ENCODE measurements around the gene IL12B.

IL12B gene

DNA sequence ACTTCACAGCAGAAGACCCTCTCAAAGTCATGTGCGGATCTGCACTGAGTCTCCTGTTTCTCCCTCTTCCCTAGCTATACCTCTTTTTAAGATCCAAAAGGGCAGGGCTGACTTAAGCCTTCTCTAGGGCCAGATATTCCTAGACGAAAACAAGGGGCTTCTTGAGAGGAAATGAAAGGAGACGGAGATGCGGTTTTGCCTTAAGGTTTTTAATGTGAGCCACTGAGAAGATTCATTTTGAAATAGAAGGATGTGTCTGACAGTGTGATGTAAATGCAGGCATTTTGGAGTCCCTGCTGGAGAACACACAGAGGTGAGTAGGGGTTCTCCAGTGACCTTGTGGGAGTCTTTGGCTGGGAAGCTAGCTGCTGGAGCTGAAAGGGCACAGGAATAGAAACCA lies 15.6 kb upstream of the IL12B start:
- no peak overlapping the region for H3K27ac ChIP-seq
- TF ChIP-seq ZFX (IDR thresholded peaks at IDR 0.05), result no peak
- TF ChIP-seq, protein P1, sequence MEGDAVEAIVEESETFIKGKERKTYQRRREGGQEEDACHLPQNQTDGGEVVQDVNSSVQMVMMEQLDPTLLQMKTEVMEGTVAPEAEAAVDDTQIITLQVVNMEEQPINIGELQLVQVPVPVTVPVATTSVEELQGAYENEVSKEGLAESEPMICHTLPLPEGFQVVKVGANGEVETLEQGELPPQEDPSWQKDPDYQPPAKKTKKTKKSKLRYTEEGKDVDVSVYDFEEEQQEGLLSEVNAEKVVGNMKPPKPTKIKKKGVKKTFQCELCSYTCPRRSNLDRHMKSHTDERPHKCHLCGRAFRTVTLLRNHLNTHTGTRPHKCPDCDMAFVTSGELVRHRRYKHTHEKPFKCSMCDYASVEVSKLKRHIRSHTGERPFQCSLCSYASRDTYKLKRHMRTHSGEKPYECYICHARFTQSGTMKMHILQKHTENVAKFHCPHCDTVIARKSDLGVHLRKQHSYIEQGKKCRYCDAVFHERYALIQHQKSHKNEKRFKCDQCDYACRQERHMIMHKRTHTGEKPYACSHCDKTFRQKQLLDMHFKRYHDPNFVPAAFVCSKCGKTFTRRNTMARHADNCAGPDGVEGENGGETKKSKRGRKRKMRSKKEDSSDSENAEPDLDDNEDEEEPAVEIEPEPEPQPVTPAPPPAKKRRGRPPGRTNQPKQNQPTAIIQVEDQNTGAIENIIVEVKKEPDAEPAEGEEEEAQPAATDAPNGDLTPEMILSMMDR (conservative IDR thresholded peaks at IDR 0.05), result no peak

DNA sequence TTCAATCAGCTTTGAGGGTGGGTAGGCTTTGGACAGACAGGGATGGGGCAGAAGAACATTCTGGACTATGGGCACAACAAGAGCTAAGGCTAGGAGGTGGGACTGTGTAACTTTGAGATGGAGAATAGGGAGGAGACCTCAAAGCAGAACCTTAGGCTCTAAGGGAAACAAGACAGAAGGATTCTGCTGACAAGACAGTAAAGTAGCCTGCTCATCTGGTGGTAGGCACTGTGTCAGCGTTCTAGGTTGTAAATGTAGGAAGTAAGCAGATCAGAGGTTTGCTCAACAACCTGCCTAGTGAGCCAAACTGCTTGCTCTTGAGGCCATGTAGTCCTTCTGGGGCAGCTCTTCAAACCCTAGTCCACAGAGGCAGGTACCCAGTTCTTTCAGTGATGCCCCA lies 15.0 kb upstream of the IL12B start:
- H3K27ac ChIP-seq, result no peak overlapping the region
- TF ChIP-seq ZFX (IDR thresholded peaks at IDR 0.05), result no peak
- TF ChIP-seq, protein P1 (conservative IDR thresholded peaks at IDR 0.05), result no peak

DNA sequence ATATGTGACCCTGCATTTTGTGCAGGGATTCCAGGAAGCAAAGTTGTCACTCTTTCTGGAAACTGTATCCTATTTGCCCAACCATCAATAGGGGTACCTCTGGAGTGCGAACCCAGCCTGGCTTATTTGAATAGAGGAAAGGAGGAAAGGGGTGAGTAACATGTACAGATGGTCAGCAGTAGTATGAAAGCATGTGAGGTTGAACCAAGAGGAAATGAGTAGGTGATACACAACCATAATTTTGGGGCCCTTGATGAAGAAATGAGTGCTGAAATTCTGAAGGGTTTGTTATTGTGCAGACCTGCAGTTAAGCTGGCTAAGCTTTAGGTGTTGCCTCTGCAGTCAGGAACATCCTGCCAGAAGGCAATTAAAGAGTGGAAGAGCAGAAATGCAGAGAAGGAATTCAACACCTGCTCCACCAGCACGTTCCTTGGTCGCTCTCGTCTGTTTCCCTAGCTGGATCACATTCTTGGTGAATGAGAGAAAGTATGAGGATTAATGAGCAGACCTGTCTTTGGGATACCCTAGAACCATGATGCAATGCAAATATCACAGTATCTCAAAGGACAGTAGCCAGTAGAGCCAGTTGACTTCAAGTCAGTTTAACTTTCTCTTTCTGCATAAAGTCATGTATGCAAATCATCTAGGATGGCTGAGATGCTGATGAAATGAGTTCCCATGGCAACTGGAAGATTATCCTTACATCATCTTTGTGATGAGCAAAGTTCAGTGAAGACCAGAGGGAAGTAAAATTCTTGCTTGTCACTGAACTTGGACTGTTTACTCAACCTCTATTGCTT lies 13.2 kb upstream of the IL12B start:
- no peak for TF ChIP-seq ZFX (IDR thresholded peaks at IDR 0.05)
- no peak overlapping the region for H3K27ac ChIP-seq

DNA sequence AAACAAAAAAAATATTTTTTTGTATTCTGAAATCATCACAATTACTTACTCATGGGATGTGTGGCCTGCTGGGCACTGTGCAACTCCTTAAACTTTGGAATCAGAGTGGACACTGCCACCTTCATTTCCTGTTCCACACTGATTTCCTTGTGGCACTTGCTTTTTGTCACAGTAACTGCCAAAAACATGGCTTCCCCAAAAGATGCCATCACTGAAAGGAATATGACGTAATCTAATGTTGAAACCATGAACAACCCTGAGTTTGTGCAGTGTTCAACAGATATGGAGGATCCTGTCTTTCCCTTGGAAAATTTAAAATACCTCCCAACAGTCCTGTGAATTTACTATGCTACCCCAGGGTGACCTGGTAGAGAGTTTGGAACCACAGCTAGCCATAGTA lies 12.6 kb upstream of the IL12B start:
- no peak for TF ChIP-seq ZFX (IDR thresholded peaks at IDR 0.05)
- TF ChIP-seq, protein P1 (conservative IDR thresholded peaks at IDR 0.05), result no peak
- no peak overlapping the region for H3K27ac ChIP-seq

DNA sequence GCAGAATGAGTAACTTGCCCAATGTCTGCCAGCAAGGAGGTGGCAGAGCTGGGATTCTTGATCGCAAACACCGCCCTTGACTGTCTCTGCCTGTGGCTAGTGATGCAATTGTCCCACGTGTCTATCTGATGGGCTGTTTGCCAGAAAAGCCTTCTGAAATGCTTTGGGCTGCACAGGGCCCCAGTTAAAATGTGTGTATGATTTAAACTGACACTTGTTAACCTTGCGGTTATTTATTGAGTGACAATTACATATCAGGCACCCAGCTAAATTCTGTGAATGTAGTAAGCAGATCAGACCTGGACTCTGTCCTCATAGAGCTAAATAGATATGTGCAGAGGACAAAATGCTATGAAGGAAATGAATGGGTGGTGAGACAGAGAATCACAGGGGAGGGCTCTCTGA lies 11.6 kb upstream of the IL12B start:
- TF ChIP-seq, protein P1 (conservative IDR thresholded peaks at IDR 0.05), result no peak
- TF ChIP-seq ZFX (IDR thresholded peaks at IDR 0.05), result no peak
- H3K27ac ChIP-seq, result no peak overlapping the region

DNA sequence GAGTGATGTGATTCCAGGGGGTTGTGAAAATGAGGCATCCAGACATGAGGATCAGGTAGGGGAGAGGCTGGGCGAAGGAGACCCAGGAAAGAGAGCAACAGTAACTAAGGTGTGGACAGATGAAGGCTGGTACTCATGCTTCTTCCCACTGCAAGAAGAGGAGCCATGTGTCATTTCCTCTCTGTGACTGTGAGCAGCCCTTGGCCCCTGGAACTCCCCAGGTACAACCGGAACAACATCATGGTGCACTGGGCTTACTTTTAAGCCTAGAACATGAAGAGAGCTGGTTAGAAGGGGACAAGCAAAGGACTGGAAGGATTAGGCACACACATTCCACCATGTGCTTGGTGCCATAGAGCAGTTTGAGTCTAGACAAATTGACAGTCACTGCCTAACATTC lies 10.9 kb upstream of the IL12B start:
- TF ChIP-seq ZFX (IDR thresholded peaks at IDR 0.05), result no peak
- TF ChIP-seq, protein P1 (conservative IDR thresholded peaks at IDR 0.05), result no peak
- no peak overlapping the region; the same call in 1 of the 2 replicates for H3K27ac ChIP-seq

DNA sequence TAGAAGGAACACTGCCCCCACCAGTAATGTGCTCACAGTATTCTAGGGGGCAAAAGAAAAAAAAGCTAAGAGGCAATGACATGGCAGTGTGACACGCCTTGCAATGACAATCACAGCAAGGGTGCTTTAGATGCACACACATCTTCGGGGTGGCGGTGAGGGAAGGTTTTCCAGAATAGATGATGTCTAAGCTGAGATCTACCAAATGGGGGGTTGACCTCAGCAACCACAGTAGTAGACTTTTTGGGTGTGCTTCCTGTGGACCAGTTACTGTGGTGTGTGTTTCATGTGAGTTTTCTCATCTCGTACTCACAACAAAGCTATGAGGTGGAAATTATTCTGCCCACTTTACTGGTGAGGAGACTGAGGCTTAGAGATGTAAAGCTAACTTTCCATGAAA lies 10.2 kb upstream of the IL12B start:
- no peak for TF ChIP-seq ZFX (IDR thresholded peaks at IDR 0.05)
- TF ChIP-seq, protein P1 (conservative IDR thresholded peaks at IDR 0.05), result no peak
- no peak overlapping the region for H3K27ac ChIP-seq

DNA sequence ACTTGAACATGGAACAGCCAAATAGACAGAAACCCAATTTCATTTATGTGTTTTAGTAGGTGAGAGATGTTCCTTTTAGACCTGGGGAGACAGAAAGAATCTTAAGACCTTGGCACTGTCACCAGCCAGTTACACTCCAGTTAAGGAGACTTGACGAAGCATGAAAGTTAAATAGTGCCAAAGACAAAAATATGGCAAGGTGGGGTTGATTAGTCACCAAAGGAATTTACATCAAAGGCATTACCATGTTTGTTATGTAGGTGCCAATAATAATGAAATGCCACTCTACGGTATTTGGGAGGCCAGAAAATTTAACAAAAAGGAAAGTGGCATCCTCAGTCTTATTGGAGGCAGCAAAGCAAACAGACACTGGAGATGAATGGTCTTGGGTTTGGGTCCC lies 9.2 kb upstream of the IL12B start:
- TF ChIP-seq ZFX (IDR thresholded peaks at IDR 0.05), result no peak
- TF ChIP-seq, protein P1 (conservative IDR thresholded peaks at IDR 0.05), result no peak
- no peak overlapping the region for H3K27ac ChIP-seq

Data from C4-2B (cell line).